CD1c-positive myeloid dendritic cell (primary cell): ENCODE results near the gene APOL4.
"Not testable (repeated sequence)": the region's sequence is repeated elsewhere in the genome, so short reads cannot be mapped to it uniquely, and the experiment has no call there.

Source experiments
- DNase-seq: peaks from one replicate; pipeline ENCODE4 v3.0.0-alpha.2; 2016; ENCODE audit errors: extremely low spot score

The APOL4 gene, protein sequence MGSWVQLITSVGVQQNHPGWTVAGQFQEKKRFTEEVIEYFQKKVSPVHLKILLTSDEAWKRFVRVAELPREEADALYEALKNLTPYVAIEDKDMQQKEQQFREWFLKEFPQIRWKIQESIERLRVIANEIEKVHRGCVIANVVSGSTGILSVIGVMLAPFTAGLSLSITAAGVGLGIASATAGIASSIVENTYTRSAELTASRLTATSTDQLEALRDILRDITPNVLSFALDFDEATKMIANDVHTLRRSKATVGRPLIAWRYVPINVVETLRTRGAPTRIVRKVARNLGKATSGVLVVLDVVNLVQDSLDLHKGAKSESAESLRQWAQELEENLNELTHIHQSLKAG

DNA sequence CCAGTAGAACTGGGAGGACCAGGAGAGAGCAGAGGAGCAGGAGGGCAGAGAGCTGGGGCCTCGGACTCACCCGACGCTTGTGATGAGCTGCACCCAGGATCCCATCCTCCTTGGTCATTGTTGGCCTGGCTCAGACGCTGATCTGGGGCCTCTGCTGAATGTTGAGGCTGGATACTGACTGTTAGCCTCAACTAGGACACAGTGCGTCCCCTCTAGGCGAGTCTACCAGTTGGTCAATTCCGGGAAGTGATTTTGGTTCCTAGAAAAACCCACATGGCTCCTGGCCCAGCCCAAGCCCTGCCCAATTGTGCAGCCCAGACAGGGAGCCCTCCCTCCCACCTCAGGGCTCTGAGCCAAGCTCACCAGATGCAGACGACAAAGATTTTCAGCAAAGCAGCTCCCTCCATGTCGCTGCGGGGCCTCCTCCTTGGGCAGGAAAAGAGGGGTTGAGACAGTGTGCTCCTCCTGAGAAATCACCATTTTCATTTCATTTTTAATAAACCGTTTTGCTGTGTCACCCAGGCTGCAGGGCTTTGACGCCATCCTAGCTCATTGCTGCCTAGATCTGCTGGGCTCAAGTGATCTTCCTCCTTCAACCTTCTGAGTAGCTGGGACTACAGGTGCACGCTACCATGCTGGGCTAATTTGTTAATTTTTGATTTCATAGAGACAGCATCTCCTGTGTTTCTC is at the start of gene APOL4:
TSS of gene APOL4 (minus strand) at position 180 of the 690 bp plus-strand sequence. CDS start at position 105, 75 bp downstream.
- peak; percentile 66 for DNase-seq

DNA sequence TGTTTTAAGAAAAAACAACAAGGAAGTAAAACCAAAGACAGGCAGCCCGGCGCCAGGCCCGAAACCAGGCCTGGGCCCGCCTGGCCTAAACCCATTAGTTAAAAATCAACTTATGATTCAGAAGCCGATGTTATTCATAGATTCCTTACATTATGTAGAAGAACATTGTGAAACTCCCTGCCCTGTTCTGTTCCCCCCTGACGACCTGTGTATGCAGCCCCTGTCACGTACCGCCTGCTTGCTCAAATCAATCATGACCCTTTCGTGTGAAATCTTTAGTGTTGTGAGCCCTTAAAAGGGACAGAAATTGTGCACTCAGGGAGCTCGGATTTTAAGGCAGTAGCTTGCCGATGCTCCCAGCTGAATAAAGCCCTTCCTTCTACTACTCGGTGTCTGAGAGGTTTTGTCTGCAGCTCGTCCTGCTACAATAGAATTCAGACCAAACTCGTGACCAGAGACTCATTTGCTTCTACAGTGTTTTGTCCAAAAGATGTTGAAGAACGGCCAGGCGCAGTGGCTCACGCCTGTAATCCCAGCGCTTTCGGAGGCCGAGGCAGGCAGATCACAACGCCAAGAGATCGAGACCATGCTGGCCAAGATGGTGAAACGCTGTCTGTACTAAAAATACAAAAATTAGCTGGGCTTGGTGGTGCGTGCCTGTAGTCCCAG is 48.8 kb upstream of the APOL4 start:
- not testable (repeated sequence) for DNase-seq

DNA sequence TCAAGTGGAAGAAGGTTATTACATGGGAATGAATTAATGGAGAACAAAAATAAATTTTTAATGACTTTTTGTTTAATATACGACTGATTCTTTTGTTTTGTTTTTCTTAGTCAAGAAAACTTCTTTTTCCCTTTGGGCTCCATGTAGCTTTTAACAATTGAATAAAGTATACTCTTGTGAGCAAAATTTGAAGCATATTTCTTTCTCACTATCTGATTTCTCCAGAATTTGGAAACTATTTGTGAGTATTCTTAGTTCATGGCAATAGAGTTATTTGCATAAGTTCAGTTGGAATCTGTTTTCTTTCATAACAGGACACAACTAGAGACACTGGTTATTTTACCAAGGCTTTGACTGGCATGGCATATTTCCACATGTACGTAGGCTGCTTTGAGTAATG is 47.6 kb upstream of the APOL4 start:
- DNase-seq = no peak

DNA sequence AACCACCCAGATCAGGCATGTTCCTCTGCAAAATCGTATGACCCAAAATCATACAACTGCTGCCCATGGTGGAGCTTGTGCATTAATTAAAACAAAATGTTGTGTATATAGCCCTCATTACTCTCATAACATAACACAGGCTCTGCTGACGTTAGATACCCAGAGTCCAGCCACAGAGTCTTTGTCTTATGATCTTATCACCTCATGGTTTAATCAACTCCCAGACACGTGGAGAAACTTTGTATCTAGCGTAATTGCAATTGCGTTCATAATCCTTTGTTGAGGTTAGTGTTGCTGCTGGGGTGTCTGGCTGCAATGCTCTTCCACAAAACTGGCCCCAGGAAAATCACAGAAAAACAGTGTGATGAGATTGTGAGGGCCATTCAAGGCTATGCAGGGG is 46.3 kb upstream of the APOL4 start:
- no peak for DNase-seq

DNA sequence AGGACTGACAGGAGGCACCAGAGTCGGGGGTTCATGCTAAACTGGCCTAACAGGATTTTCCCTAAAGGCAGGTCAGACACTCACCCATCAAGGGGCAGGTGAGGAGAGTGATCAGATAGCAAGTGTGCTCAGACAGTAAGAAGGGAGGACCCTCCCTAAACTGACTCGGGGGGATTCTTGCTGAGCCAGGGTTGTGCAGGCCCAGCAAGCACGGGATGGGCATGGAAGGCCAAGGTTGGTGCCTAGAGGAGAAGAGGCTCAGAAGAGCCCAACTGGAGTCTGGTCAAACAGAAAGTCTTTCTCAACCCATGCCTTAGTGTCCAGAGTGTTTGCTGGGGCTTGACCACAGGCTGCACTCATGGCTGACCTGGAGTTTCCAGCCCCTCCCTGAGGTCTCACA is 45.1 kb upstream of the APOL4 start:
- DNase-seq = no peak

DNA sequence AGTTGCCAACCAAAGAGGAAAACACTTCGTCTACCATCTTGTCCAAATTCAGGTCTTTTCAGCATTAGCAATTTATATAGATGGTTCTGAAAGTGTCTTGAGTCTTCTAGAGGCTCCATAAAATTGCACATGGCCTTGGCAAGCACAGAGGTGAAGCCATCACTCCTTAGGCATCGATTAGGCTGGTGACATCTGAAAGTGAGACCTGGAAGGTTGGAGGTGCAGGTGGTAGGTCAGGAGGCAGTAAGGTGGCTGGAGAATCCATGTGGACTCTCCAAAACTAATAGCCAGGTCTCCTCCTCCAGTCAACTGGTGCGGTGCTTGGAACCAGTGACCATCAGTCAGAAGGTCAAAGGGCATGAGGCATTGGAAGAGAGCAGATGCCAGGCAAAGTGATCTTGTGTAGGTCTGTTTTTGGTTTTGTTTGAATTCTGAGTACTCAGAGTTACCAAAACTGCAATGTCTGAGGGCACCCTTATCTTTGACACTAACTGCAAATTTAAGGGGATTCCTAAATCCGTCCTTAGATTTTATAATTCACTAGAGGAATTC is 44.3 kb upstream of the APOL4 start:
- DNase-seq = no peak

DNA sequence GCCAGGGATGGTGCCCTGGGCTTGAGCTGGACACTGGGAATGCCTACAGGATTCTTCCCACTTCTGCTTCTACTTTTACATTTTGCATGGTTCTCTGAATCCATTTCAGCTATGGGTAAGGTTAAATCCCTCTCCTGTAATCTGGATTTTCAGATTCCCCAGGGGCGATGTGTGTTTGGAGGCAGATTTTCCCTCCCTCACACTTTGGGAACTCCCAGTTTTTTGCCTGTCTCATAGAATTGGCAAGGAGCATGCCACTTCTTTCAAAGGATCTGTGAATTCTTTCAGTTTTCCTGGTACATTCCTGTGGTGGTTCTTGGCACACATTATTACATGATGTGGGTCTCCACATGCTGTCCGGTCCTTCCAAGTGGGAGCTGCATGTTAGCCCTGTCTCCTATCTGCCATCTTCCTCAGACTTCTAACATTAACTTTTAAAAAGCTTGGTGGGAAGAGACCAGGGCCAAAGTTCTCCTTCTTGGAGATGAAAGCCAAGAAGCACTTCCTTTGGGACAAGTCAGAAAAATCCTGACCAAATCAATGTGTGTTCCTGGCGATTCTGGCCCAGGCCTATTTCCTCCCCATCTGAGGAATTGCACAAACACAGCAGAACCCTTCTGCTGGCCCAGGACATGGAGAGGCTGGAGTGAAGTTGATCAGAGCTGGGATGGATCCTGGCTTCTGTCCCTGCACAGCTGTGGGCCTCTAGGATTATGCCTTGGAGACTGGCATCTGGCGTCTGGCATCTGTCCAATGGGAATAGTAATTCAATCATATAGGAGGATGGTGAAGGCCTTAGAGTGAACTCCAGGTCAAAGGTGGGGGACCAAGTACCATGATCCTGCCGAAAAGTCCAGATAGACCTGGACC is 43.1 kb upstream of the APOL4 start:
- no peak for DNase-seq

DNA sequence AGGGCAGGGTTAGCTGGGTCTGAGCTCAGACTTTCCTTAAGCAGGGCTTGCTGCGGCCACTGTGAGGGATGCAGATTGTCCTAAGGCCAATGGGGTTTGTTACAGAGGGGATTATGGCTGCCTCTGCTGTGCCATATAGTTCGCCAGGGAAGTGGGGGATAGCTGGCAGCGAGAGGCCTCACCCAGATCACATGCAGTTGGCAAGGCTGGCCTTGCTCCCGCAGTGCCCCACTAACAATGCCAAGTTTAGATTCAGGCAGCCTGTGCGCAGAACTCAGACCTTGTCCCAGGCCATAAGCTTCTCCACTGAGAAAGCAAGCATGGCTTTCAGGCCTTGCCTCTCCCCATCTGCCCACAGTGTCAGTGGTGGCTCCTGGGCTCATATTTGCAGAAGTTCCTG is 42.4 kb upstream of the APOL4 start:
- DNase-seq = no peak

DNA sequence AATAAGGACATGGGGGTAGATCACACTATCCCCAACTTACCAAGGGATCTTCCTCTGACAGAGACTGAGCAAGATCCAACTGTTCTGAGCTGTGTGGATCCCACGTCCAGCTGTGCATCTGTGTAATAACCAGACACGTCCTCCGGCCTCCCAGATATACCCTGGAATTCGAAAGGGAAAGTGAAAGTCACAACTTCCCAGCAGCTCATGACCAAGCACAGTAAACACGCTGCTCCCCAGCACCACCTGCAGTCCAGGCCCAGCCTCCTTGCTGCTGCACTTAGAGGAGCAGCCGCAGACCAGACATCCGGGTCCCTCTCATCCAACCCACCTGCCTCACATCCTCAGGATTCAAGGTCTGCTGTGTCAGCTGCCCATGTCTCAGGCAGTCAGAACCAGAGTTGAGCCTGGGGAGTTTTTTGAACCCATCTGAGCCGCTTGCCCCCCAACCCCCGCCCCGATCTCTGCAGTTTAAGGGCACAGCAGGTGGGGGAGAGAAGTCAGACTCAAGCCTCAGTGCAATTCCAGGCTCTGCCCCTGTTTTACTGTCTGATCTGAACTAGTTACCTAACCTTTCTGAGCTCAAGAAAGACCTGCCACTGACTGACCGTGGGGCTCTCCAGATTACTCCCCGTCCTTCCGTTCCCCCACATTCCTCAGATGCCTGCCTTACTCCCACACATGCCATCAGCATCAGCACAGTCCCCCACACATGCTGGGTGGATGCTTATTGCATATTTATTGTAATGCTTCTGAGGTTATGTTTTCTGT is 38.0 kb upstream of the APOL4 start, which contains the start of gene APOL2:
TSS of gene APOL2 (minus strand) at position 127 of the 771 bp plus-strand sequence. CDS start 6,365 bp downstream, outside the sequence.
- peak; percentile 88 for DNase-seq

DNA sequence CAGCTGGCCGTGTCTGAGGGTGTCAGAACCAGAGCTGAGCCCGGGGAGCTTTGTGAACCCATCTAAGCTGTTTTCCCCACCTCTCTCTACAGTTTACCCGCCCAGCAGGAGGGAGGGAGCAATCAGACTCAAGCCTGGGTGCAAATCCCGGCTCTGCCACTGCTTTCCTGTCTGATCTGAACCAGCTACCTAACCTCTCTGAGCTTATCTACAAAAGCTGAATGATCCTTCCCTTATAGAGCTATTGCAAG is 37.5 kb upstream of the APOL4 start:
- DNase-seq = no peak

DNA sequence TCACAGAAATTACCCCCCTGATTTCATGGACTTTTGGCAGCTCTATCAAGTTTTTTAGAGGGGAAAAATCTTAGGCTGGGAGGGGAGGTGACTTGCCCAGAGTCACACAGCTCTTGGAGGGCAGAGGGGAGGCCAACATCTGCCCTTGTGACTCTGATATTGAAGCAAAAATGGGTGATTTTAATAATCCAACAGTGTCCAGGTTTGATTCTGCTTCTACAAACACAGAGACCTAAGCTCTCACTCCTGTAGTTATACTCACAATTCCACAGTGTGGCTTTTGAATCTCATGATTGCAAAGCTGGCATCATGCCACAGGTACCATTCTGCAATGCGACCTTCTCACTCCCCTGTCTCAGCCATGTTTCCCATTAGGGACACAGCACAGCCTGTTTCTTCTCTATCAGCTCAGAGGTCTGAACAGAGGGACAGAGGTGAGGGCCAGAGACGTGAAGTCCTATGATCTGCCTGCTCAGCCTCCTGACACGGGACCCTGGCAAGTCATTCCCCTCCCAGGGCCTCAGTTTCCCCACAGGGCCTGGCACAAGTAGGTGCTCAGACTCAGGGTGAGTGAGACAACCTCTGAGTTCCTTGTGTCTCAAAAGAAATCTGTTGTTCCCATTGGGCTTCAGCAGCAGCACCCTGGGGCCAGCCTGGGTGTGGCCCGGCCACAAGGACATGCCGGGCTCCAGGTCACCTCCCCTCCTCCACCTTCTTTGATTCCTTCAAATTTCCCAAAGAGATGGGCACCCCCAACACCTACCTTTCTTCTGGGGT is 37.0 kb upstream of the APOL4 start:
- DNase-seq = no peak

DNA sequence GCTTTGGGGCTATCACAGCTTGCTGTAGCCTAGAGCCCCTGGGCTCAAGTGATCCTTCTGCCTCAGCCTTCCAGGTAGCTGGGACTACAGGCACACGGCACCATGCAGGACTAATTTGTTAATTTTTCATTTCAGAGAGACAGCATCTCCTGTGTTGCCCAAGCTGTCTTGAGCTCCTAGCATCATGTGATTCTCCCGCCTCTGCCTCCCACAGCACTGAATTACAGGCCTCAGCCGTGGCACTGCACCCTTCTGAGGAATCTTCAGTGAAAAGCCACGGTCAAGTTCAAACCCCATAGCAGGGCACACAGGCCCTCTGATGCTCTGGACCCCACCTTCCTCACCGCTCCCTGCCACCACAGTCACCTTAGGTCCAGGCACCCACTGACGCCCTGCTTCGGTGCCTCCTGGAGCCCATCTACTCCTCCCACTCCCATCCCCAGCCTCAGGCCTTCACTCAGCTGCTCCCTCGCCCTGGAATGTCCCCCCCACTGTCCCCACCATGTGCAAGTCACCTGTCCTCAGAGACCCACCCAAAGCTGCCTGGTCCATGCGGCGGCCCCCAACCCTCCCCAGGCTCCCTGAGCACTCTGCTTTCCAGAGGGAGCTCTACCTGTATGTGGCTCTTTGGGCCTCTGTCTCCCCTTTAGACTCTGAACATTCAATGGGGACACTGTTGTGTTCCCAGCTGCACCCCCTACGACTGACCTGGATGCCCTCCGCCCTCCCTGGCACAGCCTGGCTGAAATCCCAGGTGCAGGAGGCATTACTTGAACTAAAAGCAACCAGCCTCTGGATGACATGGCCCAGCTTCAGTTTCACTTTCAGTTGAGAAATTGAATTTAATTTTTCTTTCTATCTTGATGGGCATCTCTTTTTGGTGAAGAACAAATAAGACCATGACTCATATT is 36.1 kb upstream of the APOL4 start:
- DNase-seq = peak; percentile 39

DNA sequence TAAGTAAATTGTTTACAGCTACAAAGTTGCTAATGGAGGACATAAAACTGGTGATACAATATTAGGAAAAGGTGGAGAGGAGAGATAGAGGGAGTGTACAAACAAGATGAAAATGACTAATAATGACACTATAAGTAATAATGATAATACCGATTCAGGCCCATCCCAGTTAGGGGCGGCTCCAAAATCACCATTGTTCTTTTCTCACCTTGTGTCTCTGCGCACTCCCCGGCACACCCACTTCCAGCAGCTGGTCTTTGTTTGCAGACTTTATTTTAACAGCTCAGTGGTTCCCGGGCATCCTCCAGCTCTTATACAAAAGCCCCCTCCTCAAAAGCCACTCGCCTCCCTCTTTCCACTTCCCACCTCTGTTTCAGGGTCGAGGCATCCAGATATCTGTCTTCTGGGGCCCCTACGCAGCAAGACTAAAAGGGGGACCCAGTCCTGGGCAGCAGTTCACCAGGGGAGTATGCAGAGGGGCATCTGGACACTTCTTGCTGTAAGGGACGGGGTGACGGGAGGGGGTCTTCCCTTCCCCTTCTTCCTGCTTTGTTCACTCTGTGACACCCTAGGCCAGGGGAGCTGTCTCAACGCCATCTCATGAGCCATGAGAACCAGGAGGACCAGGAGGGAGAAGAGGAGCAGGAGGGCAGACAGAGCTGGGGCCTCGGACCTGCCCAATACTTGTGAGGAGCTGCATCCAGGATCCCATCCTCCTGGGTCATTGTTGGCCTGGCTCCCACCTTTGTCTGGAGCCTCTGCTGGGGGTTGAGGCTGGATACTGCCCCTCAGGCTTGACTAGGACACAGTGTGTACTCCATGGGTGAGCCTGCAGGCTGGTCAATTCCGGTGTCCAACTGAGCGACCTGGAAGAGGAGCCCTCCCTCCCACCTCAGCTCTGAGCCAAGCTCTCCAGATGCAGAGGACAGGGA is 35.0 kb upstream of the APOL4 start:
- DNase-seq = no peak

DNA sequence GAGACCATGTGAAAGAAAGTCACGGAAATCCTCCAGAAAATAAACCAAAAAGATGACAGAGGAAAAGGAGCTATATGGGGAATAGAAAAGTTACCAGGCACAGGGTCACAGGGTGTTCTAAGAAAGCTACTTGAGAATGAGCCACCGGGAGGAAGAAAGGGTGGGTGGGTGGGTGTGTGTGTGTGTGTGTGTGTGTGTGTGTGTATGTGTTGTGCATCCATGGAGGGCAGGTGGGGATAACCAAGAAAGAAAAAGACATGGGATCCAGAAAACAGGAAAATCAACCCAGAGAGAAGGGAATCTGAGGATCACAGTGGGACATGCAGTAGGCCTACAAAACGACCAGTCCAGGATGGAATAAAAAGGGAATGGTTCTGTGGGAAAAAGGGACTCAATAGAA is 34.0 kb upstream of the APOL4 start:
- no peak for DNase-seq

DNA sequence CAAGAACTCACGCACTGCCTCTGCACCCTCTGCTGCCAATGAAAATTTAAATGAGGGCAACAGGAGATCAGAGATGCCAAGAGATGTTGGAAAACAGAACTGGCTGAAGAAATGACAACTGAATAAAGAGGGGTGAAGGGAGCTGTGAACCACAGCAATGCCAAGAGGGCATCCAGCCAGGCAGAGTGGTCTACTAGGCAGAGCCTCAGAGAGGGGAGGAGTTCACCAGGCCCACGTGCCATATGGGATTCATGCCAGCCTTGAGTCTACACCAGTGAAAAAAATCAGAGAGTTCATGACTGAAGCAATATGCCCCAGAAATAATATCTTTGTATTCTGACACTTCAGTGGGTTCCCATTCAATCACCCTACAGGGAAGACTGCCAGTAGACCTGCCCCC is 33.3 kb upstream of the APOL4 start:
- DNase-seq = no peak

DNA sequence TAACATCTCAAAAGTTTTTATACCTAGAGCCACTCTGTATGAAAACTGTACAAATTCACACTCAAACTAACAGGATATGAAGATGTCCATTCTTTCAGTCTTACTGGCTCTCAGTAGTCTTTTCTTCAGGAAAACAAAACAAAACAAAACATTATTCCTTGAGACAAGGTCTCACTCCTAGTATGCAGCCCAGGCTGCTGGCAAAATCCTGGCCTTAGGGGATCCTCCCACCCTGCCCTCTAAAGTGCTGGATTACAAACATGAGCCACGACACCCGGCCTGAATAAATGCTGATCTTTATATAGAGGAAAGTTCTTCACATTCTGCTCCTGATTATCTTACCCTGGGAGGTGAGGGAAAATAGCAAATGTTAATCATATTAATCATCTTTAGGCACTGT is 32.6 kb upstream of the APOL4 start:
- no peak for DNase-seq

DNA sequence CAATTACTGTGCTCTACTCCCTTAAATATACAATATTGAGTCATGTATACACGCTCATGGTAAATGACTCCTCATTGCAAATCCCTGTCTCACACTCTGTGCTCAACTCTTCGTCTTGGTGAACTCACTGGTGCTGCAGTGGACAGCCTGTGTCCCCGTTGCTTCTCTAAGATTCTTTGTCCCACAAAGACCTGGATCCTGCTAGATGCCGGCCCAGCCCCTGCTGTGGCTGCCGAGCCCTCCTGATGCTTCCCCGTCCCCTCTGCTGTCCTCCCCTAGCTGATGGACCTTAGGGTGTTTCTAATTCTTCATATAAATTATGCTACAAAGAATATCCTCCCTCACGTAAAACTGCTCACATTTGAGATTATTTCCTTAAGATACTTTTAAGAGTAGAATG is 32.2 kb upstream of the APOL4 start:
- no peak for DNase-seq
